GM21447 (cell line): Measurements from ENCODE around the gene CHST11.
A peak's percentile ranks its signal among the peaks of the same experiment; 100 is the strongest.

ENCODE experiments used
- ATAC-seq: cut with Tn5 transposase; IDR thresholded peaks from one replicate; pipeline ENCODE4 v1.9.1; 2021; ENCODE audit not compliant: unreplicated experiment

The CHST11 gene

DNA sequence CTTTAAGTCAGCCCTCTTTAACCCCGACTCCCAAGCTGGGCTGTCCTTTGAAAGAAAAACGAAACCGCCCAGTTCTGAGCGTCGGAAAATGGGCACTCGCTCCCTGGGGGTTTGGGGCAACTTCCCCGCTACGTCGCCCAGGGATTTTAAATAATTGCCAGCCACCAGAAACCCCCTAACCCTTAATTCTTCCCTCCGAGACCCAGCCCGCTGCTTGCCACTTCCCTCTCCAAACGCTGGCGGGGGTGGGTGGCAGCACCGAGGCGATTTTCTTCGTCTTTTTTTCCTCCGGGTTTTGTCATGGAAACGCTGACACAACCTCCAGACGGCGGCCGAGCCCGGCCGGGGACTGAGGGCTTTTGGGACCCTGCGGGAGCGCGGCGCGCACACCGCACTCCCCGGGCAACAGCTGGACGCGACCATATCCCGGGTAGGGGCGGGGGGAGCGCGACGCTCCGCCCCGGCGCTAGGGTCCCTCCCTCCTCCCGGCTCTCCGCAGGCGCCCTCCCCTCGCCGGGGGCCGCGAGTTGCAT is at the start of gene CHST11:
Gene CHST11, plus strand, starts transcription at position 532 of the 533 bp plus-strand sequence.
- peak; percentile 56 for ATAC-seq

DNA sequence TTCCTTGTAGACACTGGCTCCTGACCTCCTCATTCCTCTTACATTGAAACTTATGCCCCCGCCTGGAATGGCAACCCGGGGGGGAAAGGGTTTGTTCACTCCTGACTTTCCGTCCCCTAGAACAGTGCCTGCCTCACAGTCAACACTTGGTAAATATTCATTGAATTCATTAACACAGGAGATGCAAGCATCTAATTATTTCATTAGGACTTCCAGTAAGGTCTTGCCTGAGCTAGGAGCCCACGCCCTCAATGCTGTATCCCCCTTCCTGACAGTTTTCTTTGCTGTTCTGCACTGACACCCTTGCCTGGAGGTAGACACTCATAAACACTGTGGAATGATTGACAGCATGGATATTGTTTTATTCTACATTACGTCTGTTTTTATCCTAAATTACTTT is 49.3 kb upstream of the CHST11 start:
- ATAC-seq: no peak

DNA sequence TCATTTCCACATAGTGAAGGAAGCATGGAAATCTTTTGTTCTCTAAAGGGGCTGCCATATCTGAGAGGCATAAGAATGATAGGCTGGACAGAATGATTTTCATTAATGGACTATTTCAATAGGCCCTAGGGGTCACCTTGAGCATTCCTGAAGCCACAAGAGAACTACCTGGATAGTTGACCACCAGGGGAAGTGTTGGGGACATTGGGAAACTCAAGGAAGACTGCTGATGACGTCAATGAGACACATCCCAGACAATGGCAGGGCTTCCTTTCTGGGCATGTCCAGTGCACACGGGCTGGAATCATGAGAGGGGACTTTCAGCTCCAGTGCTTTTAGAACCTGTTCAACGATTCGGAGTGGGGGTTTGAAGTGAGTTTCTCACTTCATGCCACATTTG is 48.8 kb upstream of the CHST11 start:
- no peak for ATAC-seq

DNA sequence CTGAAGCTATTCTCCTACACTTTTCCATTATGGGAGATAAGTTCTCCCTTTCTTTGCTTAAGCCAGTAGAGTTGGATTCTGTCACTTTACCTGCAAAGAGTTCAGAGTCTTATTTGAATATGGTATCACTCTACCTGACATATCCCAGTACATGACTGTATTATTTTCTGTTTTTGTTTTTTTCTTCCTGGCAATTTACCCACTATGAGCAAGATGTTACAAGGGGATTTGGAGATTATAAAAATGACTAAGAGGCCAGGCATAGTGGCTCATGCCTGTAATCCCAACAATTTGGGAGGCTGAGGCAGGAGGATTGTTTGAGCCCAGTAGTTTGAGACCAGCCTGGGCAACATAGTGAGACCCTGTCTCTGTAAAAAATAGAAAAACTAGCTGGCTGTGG is 46.4 kb upstream of the CHST11 start:
- no peak for ATAC-seq

DNA sequence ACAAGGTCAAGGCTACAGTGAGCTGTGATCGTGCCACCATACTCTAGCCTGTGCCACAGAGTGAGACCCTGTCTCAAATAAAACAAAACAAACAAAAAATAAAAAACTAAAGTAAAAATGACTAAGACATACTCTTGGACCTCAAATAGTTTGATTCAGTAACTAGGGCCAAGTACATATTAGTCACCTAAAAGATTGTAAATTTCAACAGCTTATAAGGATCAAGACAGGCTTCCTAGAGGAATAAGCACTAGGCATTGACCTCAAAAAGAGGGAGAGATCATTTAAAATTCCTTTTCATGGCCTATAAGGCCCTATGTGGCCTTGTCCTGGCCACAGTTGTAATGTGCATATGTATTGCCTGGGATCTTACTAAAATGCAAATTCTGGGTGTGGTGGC is 46.0 kb upstream of the CHST11 start:
- no peak for ATAC-seq

DNA sequence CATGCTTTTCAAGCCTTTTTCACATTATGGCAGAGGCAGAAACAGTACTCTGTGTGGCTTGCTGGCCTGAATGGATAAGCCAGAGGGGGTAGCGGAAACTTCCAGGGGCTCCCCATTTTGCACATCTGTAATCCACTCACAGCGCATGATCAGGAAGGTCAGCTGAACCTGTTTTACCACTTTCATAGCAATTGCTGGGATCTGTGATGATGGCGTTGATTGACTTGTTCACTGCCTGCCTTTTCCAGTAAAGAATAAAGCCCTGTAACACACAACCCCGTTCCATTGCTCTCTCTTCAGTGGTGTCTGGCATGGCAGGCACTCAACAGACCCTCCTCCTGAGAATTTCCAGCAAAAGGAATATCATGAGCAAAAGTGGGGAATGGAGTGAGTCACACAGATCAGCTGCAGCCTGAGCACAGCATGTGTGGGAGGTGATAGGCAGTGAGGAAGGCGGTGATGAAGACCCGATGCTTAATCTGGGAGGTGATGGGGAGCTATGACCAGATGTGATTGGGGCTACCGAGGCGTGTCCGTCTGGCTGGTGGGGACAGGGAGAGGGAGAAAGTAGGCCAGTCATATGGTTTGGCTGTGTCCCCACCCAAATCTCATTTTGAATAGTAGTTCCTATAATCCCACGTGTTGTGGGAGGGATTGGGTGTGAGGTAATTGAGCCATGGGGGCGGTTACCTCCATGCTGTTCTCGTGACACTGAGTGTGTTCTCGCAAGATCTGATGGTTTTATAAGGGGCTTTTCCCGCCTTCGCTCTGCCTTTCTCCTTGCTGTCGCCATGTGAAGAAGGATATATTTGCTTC is 44.7 kb upstream of the CHST11 start:
- no peak for ATAC-seq

DNA sequence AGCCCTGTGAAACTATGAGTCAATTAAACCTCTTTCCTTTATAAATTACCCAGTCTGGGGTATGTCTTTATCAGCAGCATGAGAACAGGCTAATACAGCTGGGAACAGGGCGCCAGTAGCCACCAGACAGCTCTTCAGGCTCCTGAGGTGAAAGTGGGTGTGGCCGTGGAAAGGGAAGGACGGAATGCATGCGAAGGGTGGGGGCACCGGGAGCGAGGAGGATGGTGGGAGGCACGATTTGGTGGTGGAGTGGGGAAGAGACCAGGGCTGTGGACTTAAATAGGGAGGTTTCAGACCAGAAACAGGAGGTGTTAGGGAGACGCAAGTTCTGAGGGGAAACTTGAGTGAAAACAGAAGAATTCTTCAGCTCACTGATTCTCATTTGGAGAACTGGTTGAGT is 44.1 kb upstream of the CHST11 start:
- ATAC-seq: no peak

DNA sequence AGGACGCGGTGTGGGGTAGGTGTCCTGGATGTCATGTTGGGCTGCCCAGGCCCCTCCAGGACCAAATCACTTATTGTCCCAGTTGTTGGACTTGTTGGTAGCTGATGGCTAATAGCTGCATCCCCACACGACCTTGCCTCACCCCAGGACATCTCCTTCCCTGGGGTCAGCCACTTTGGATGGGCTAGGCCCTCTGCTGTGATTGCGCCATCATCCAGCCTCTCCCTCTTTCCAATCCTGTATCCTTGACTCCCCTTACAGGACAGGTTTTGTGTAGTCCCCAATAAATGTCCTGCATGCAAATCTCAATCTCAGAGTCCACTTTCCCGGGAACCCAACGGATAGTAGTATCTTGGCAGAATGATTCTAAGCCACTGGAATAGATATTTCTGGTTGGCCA is 43.4 kb upstream of the CHST11 start:
- ATAC-seq: no peak

DNA sequence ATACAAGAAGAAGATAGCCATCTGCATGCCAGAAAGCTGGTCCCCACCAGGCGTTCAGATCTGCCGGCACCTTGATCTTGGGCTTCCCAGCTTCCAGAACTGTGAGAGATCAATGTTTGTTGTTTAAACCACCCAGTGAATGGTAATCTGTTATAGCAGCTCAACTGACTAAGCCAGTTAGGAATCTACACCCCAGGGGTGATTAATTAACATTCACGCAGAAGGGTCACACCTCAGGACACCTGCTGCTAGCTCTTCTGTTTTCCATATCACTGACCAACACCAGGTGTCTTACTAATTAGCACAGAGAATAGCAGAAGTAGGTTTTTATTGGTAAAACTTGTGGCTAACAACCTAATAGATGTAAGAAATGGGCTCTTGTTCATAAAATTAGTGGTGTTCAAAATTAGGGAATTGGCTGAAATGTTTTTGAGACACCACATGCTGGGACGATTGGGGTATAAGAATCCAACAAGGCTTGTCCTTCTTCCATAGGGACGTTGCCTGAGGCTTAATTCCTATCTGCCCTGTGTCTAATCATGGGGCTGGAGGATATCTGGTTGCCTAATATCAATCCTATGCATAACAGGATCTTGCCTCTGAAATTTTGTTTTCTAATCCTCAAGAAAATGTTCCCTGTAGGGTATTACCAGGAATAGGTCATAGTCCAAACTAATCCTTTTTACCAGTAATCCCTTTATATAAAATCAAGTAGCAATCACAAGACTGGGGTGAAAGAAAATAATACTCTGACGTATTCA is 42.0 kb upstream of the CHST11 start:
- ATAC-seq: no peak

DNA sequence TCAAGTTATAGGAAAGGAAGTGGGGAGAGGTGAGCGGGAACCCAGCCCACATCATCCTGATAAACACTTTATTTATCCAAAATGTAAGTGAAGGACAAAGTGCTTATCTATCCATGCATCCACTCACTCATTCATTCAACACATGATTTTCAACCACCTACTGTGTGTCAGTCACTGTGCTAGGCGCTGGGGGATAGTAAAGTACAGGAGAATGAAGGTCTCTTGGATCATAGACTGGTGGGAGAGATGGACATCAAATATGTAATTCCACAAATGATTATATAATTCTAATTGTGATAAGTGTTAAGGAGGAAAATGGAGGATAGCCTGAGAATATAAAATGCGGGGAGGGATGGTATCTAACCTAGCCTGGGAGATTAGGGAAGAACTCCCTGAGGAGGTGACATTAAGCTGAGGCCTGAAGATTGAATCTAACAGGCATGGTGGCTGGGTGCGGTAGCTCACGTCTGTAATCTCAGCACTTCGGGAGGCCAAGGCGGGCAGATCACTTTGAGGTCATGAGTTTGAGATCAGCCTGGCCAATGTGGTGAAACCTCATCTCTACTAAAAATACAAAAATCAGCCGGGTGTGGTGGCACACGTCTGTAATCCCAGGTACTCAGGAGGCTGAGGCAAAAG is 41.3 kb upstream of the CHST11 start:
- no peak for ATAC-seq

DNA sequence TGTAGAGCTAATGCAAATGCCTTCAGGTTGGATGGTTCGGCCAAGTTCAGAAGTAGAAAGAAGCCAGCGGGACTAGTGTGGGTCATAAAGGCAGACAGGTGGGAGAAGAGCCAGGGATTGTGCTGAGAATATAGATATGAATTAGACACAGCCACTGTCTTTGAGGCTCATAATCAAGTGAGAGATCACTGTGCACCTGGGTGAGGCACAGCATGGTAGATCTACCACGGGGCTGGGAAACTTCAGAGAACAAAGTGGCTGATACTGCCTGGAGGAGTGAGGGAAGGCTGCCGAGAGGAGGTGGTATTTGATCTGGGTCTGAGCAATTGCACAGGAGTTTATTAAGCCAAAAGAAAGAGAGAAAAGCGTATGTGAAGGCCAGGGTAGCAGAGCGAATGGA is 40.6 kb upstream of the CHST11 start:
- ATAC-seq: no peak

DNA sequence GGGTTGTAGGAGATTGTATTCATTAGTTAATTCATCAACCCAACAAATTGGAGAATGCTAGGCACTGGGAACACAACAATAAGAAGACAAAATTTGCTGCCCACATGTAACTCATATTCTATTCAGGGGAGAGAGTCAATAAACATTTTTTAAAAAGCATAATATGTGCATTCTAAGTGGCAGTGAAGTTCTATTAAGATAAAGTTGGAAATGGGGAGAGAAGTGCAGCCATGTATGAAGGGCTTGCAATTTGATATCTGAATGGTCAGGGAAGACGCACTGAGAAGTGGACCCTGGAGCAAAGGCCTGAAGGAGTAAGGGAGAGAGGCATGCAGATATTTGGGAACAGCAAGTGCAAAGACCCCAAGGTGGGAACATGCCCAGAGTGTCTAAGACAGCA is 40.2 kb upstream of the CHST11 start:
- no peak for ATAC-seq

DNA sequence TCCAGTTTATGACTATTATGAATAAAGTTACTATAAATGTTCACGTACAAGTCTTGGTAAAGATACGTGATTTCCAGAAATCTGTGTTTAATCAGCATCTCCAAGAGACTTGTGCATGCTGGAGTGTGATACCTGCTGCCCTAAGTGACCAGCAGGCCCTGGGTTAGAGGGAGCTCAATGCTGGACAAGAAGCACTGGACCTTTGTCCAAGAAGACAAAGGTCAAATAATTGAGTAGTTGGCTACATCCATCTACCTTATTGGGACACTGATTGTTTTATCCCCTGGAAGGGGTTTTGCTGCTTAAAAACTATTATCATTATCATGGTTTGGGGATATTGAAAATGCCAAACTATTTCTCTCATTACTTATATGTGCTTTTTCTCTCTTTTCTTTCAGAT is 37.0 kb upstream of the CHST11 start:
- ATAC-seq: no peak

DNA sequence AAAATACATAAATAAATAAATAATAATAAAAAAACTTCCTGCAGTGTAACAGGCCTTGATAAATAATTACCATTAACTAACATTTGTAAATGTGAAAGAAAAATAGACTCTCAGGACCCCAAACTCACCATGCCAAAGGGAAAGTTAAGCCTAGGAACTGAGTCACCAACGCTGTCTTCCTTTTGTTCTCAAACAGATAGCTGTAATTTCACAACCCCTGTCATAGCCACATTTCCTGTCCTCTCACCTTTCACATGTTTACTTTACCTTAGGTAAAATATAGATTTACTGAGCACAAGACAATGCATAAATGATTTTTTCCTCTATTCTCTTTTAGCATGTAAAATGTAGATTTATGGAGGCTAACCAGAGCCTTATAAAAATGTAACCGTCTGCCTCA is 35.9 kb upstream of the CHST11 start:
- ATAC-seq: no peak

DNA sequence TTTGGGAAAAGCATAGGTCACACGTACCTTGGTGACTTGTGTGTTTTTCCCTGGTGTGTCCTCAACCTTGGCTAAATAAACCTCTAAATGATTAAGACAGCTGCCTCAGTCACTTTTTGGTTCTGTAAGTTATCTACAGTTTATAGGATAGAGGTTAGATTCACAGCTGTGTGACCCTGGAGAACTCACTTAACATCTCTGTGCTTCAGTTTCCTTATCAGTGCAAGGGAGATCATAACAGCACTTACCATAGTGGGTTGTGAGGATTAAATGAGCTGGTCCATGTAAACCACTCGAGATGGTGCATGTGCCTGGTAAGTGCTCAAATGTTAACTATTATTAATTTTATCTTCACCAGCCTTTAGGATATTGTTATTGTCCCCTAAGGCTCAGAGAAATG is 35.4 kb upstream of the CHST11 start:
- ATAC-seq: no peak

DNA sequence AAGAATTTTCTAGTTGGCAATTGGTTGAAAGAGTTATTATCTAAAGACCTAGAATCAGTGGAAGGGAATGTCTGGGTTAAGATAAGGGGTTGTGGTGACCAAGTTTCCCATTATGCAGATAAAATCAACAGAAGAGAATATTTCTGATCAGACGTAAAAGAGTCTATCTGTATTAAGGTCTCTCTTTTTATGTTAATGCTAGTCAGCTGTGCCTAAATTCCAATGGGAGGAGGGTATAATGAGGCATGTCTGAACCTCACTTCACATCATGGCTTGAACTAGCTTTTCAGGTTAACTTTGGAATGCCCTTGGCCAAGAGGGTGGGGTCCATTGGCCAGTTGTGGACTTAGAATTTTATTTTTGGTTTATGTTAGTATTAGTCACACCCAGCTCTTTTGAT is 34.3 kb upstream of the CHST11 start:
- no peak for ATAC-seq

DNA sequence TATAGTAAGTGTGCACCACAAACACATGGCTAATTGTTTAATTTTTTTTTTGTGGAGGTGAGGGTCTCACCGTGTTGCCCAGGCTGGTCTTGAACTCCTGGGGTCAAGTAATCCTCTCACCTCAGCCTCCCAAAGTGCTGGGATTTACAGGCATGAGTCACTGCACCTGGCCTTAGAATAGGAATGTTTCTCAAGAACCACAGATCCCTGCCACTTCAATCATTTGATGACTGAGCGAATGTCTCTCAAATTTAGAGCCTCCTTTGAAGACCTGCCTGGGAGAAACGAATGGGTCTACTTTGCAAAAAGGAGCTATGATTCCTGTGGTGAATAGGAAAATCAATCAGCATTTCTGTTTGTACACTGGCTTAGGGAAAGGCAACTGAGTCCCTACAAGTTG is 33.5 kb upstream of the CHST11 start:
- ATAC-seq: no peak

DNA sequence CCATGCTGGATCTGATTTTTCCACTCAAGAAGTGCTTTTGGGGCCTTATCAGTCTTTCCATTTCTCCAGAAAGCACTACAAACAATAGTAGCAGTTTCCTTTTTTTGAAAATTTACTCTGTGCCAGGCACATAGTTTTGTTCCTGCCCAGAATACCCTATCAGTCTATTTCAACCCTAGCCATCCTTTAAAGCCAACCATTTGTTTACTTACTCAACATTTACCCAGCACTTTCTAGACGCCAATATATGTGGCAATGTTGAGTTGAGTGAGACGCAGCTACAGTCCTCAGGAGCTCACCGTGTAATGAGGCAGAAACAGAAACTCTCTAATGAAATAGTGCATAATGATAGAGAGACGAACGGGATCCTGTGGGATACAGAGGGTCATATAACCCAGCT is 32.9 kb upstream of the CHST11 start:
- no peak for ATAC-seq

DNA sequence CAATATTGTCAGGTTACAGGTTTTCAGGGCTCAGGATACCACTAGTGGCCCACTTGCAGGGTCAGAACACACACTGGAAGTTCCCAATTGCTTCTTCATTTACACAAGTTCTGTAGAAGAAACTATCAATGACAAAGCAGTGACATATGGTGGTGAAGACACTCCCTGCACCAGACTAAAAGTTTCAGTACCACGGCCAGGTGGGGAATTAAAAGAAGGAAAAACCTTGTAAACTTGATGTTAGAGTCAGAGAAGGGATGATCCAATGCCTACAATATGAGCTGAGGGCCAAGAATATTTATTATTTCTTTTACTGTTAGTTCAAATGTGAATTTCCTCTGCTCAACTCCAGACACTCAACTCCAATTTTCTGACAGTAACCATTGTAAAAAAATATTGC is 31.8 kb upstream of the CHST11 start:
- ATAC-seq: no peak

DNA sequence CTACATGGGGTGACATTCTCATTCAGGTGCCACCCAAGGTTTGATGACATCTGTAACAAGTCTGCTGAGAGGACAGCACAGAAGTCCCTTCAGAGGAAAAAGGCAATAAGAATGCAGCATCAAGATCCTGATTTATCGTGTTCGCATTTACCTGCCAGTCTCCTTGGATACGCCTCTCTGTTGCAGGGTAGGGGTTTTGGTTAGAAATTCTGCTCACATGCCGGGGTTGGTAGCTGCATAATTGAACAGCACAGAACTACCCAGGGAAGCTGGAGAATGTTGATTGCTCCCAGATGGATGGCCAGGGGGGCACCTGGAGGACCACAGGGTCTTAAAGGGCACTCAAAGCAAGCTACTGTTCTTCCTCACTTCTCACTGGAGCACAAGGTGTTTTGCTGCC is 31.1 kb upstream of the CHST11 start:
- ATAC-seq: no peak

DNA sequence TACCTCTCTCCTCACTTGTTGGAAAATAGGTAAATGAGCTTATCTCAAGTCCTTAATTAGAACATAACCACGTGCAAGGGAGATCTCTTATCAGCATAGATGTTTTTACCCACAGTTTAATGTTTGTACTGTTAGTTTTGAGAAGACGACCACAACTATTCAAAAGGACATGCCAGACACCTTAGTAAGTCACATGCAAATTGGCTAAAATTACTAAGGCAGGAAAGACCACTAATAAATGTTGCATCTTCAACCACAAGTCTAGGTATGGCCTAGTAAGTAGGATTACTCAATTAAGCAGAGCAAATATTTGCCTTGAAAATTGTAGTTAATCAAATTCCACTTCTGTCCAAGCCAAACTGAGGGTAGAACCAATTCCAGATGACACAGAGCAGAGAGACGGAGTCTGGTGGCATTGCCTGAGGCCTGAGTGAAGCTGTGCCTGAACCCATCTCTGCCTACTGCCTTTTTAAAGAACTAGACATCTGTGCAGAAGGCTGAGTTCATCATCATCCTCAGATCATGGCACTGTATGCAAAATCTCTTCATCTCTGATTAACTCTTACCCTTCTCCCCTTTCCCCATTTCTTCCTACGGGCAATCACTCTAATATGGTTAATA is 29.7 kb upstream of the CHST11 start:
- no peak for ATAC-seq
